ENCODE data around the gene CCDC174.

GRCh38 chr3:14676881-14677280 is 25.3 kb downstream of the CCDC174 start:
- TF ChIP-seq, protein P1, sequence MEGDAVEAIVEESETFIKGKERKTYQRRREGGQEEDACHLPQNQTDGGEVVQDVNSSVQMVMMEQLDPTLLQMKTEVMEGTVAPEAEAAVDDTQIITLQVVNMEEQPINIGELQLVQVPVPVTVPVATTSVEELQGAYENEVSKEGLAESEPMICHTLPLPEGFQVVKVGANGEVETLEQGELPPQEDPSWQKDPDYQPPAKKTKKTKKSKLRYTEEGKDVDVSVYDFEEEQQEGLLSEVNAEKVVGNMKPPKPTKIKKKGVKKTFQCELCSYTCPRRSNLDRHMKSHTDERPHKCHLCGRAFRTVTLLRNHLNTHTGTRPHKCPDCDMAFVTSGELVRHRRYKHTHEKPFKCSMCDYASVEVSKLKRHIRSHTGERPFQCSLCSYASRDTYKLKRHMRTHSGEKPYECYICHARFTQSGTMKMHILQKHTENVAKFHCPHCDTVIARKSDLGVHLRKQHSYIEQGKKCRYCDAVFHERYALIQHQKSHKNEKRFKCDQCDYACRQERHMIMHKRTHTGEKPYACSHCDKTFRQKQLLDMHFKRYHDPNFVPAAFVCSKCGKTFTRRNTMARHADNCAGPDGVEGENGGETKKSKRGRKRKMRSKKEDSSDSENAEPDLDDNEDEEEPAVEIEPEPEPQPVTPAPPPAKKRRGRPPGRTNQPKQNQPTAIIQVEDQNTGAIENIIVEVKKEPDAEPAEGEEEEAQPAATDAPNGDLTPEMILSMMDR (conservative IDR thresholded peaks at IDR 0.05 in 1 of 2, IDR thresholded peaks at IDR 0.05 in 1 of 2; ENCODE audit: extremely low read depth in 1 of 2, insufficient read depth in 1 of 2, low read depth in 1 of 2, low read length in 2 of 2): no peak
- TF ChIP-seq EZH2 (IDR thresholded peaks at IDR 0.05; ENCODE audit: borderline replicate concordance, low read length): no peak

Data from mammary epithelial cell (primary cell).